HEK293 (cell line): ENCODE data around the gene SLC16A11.

Experiments used
- TCF7L2 ChIP-seq: IDR thresholded peaks from 2 replicates; pipeline ENCODE4 v1.6.1; 2011; ENCODE audit warnings: low read depth, mild to moderate bottlenecking, inconsistent platforms, low read length, moderate library complexity, borderline replicate concordance
- YY1 ChIP-seq: fragments of 450-650 bp; formaldehyde crosslinking; IDR thresholded peaks from 2 replicates; pipeline ENCODE4 v1.5.1; 2018; ENCODE audit warnings: missing biosample characterization, missing genetic modification characterization
- ZBTB1 ChIP-seq: fragments of 450-650 bp; formaldehyde crosslinking; IDR thresholded peaks from 2 replicates; pipeline ENCODE4 v1.5.1; 2016; ENCODE audit warnings: missing biosample characterization, missing genetic modification characterization
- ZNF23 ChIP-seq: fragments of 450-650 bp; formaldehyde crosslinking; IDR thresholded peaks from 2 replicates; pipeline ENCODE4 v1.5.1; 2016; ENCODE audit warnings: missing biosample characterization, missing genetic modification characterization, borderline replicate concordance
- ZNF529 ChIP-seq: fragments of 450-650 bp; formaldehyde crosslinking; IDR thresholded peaks from 2 replicates; pipeline ENCODE4 v1.5.1; 2017; ENCODE audit warnings: missing genetic modification characterization, missing biosample characterization; ENCODE audit not compliant: insufficient replicate concordance
- TF ChIP-seq, protein P1 (sequence below): fragments of 450-650 bp; formaldehyde crosslinking; IDR thresholded peaks from 2 replicates; pipeline ENCODE4 v1.5.1; 2016; ENCODE audit warnings: missing biosample characterization, missing genetic modification characterization
- TF ChIP-seq, protein P2 (sequence below): fragments of 450-650 bp; formaldehyde crosslinking; optimal IDR thresholded peaks from 2 replicates; pipeline ENCODE3; 2016; ENCODE audit warnings: missing biosample characterization, mild to moderate bottlenecking, missing genetic modification characterization

DNA sequence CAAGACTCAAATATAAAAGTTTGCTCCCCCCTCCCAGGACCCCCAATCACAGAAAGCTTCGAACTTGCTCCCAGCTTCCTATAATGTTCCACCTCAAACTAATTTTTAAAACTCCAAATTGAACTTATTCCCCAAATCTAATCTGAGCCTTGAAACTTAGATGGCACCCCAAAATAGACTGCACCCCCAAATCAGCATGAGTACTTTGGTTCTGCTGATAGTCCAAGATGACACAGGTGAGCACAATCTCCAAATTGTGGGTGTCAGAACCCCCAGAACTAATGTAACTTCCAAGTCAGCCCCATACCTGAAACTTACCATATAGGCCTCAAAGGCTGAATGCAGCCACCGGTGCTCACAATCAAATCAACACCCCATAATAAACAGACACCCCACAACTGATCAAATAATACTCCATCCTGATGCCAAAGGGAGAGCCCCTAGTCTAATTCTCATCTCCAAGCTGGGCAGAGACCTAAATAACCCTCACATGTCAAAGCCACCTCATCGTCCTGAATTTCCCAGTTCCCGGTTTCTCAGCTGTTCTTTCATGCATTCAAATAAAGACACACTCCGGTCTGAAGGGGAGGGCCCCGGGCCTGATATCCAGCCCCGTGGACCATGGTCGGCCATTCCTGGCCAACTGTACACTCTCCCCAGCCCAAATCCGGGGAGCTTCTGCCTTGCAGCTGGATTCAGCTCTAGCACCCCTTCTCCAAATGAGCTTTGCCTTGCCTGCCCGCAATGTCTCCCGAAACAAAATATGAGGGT is 22.8 kb downstream of the SLC16A11 start:
- TF ChIP-seq, protein P1, sequence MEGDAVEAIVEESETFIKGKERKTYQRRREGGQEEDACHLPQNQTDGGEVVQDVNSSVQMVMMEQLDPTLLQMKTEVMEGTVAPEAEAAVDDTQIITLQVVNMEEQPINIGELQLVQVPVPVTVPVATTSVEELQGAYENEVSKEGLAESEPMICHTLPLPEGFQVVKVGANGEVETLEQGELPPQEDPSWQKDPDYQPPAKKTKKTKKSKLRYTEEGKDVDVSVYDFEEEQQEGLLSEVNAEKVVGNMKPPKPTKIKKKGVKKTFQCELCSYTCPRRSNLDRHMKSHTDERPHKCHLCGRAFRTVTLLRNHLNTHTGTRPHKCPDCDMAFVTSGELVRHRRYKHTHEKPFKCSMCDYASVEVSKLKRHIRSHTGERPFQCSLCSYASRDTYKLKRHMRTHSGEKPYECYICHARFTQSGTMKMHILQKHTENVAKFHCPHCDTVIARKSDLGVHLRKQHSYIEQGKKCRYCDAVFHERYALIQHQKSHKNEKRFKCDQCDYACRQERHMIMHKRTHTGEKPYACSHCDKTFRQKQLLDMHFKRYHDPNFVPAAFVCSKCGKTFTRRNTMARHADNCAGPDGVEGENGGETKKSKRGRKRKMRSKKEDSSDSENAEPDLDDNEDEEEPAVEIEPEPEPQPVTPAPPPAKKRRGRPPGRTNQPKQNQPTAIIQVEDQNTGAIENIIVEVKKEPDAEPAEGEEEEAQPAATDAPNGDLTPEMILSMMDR (tag by site-specific recombination) = no peak
- no peak for TF ChIP-seq TCF7L2
- TF ChIP-seq, protein P2, sequence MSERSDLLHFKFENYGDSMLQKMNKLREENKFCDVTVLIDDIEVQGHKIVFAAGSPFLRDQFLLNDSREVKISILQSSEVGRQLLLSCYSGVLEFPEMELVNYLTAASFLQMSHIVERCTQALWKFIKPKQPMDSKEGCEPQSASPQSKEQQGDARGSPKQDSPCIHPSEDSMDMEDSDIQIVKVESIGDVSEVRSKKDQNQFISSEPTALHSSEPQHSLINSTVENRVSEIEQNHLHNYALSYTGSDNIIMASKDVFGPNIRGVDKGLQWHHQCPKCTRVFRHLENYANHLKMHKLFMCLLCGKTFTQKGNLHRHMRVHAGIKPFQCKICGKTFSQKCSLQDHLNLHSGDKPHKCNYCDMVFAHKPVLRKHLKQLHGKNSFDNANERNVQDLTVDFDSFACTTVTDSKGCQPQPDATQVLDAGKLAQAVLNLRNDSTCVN = no peak
- TF ChIP-seq ZNF529 = no peak
- TF ChIP-seq ZBTB1 = no peak
- TF ChIP-seq ZNF23 = no peak
- TF ChIP-seq YY1 (tag by site-specific recombination) = no peak
